Endothelial cell of umbilical vein (primary cell): ENCODE measurements around the gene PALMD.

Source experiments
- CTCF ChIP-seq, 2 donors: IDR thresholded peaks; 1 replicate in 1 of 2; 2 replicates in 1 of 2; pipeline ENCODE4 v1.5.1; 2011; ENCODE audit warnings: low read length in 2 of 2, mild to moderate bottlenecking in 2 of 2, moderate library complexity in 2 of 2, control low read depth in 1 of 2, inconsistent platforms in 1 of 2, low read depth in 1 of 2; ENCODE audit not compliant: insufficient read depth in 1 of 2; ENCODE audit errors: extremely low read depth in 1 of 2
- EZH2 ChIP-seq: IDR thresholded peaks from 2 replicates; pipeline ENCODE4 v1.6.1; 2012; ENCODE audit warnings: borderline replicate concordance, low read depth, mild to moderate bottlenecking, moderate library complexity, low read length, inconsistent platforms; ENCODE audit not compliant: severe bottlenecking
- FOS ChIP-seq: IDR thresholded peaks from 2 replicates; pipeline ENCODE4 v1.6.1; 2011; ENCODE audit warnings: mild to moderate bottlenecking, low read length, moderate library complexity, borderline replicate concordance; ENCODE audit not compliant: insufficient read depth
- MAX ChIP-seq: IDR thresholded peaks from 2 replicates; pipeline ENCODE4 v1.6.1; 2011; ENCODE audit not compliant: insufficient read depth, insufficient read length
- POLR2A ChIP-seq: IDR thresholded peaks from 2 replicates; pipeline ENCODE4 v1.6.1; 2012; ENCODE audit warnings: low read depth, mild to moderate bottlenecking, control low read depth, low read length

GRCh38 chr1:99655376-99655775, 9.5 kb downstream of the PALMD start:
- TF ChIP-seq FOS = no peak
- no peak for TF ChIP-seq CTCF (IDR thresholded peaks at IDR 0.05; ENCODE audit: extremely low read depth in 1 of 2, insufficient read depth in 1 of 2, low read depth in 1 of 2, low read length in 2 of 2)
- TF ChIP-seq POLR2A = no peak
- TF ChIP-seq EZH2 = no peak
- TF ChIP-seq MAX = no peak
